ENCODE results near the gene MAML2. TPM values are rescaled to one million over a fixed set of nuclear protein-coding genes. Genes with fewer than 3 reads are reported as not detected.

The MAML2 gene
- total RNA-seq, 5 donors from 2014 or later (not counting 1 experiment from before 2014, with no cell fraction given), result 30.4 to 66.7 (median 35.1) TPM

DNA sequence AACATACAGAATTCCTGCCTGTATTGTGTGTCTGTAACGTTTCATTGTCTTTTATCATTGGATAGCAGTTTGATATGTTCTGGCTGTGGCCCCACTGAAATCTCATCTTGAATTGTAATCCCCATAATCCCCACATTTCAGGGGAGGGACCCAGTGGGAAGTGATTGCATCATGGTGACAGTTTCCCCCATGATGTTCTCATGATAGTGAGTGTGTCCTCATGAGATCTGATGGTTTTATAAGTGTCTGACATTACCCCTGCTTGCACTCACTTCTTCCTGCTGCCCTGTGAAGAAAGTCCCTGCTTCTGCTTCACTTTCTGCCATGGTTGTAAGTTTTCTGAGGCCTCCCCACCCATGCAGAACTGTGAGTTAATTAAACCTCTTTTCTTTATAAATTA lies 399.4 kb downstream of the MAML2 start:
- Histone ChIP-seq H3K27me3 (replicated peaks in 1 of 2; ENCODE audit: control insufficient read depth in 2 of 2, extremely low read depth in 1 of 2, insufficient read depth in 2 of 2, low read length in 1 of 2) (peaks cover 0 to under 1% of the 10 kb centered on the region in 2 experiments), H3K9me3 (no peaks in the 10 kb centered on the region), H3K27ac (ENCODE audit: low read length) (no peak overlapping the region), H3K4me3 (ENCODE audit: control insufficient read depth in 1 of 2, extremely low read depth in 1 of 2, low read length in 1 of 2) (no peak overlapping the region), H3K36me3 (ENCODE audit: control insufficient read depth in 2 of 2, extremely low read depth in 1 of 2, insufficient read depth in 1 of 2, low read length in 1 of 2) (no peaks in the 10 kb centered on the region), H3K4me1 (ENCODE audit: control insufficient read depth in 1 of 2, extremely low read depth in 1 of 2, insufficient read depth in 2 of 2, low read length in 2 of 2) (no peaks in the 10 kb centered on the region)
- H3K36me3 Mint-ChIP-seq, result peaks cover 3% of the 10 kb centered on the region
- no peak for ATAC-seq (replicated peaks in 1 of 4)
- ChIA-PET CTCF (no interaction called here), POLR2A (no interaction called here)
- no peak for DNase-seq
- H3K27ac Mint-ChIP-seq, result no peak overlapping the region
- peaks cover 7 to 20% (median 8%) of the 10 kb centered on the region in 3 donors for H3K9me3 Mint-ChIP-seq
- no peak overlapping the region for H3K4me3 Mint-ChIP-seq
- WGBS (ENCODE audit: insufficient coverage), result no CpG with 5 or more reads among the region's 1 CpG
- no peaks in the 10 kb centered on the region for H3K27me3 Mint-ChIP-seq
- H3K4me1 Mint-ChIP-seq, result no peaks in the 10 kb centered on the region

DNA sequence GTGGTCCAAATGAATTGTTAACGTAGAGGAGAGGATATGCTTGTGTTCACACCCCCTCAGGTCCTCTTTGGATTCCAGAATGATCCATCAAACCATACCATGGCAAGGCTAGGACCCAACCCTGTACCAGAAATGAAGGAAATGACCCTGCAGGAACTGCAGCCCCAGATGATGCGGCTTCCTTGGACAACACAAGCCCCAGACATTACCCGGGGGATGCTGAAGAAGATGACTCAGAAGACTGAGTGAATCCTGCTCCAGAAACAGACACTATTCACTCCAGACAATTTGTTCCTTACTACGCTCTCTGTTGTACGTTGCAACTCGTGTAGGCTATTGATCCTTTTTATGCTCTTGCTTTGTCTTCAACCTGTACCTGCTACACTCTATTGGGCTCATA lies 403.9 kb downstream of the MAML2 start:
- no peaks in the 10 kb centered on the region for H3K9me3 ChIP-seq
- no peaks in the 10 kb centered on the region for H3K4me1 ChIP-seq (ENCODE audit: control insufficient read depth in 1 of 2, extremely low read depth in 1 of 2, insufficient read depth in 2 of 2, low read length in 2 of 2)
- H3K36me3 ChIP-seq (ENCODE audit: control insufficient read depth in 2 of 2, extremely low read depth in 1 of 2, insufficient read depth in 1 of 2, low read length in 1 of 2), result no peaks in the 10 kb centered on the region
- no peak overlapping the region for H3K4me3 ChIP-seq (ENCODE audit: control insufficient read depth in 1 of 2, extremely low read depth in 1 of 2, low read length in 1 of 2)
- H3K27me3 Mint-ChIP-seq, result no peaks in the 10 kb centered on the region
- ChIA-PET CTCF (no interaction called here), POLR2A (no interaction called here)
- H3K4me3 Mint-ChIP-seq, result no peak overlapping the region
- ATAC-seq (replicated peaks in 1 of 4) (no peak), DNase-seq (no peak)
- no peak overlapping the region for H3K27ac ChIP-seq (ENCODE audit: low read length)
- peaks cover 3 to 9% (median 4%) of the 10 kb centered on the region in 3 donors for H3K9me3 Mint-ChIP-seq
- no peaks in the 10 kb centered on the region for H3K36me3 Mint-ChIP-seq
- H3K27ac Mint-ChIP-seq, result no peak overlapping the region
- 85% methylated on average over 5 of the region's 6 CpGs for WGBS (ENCODE audit: insufficient coverage)
- H3K27me3 ChIP-seq (replicated peaks in 1 of 2; ENCODE audit: control insufficient read depth in 2 of 2, extremely low read depth in 1 of 2, insufficient read depth in 2 of 2, low read length in 1 of 2), result no peaks in the 10 kb centered on the region
- no peaks in the 10 kb centered on the region for H3K4me1 Mint-ChIP-seq

DNA sequence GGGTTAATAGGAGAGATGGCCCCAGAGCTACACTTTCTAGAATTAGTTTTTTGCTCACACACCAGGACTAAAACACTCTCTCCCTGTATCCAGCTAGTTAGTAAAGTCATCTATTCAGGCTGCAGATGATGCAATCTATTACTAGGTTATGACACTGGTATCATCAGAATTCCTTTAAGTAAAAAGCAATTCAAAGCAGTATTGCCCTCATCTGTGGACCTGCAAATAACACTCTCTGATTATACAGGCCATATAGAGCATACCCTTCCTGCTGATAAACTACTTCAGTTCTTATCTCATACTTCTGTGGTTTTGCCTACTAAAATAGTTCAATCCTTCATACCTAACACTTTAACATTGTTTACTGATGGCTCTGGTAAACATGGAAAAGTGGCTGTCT lies 405.6 kb downstream of the MAML2 start:
- H3K9me3 Mint-ChIP-seq, result peaks cover 0 to 8% (median 4%) of the 10 kb centered on the region in 3 donors

DNA sequence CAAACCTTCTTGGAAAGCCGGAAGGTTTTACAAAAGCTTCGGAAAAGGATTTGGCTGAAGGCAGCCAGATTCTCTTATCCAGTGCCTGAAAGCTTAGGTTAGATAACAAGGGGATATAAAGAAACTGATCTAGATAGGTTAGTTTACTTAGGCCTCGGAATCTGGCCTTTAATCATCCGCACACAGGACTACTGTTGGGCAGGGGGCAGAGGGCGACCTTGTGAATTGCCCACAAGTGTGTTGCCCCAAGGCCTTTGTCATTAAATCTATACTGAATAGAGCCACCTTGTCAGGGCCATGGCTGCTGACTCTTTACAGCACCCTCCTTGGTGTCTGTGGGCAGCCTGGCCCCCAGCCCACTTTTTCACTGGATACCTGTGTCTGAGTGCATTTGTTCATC lies 409.4 kb downstream of the MAML2 start:
- Histone ChIP-seq H3K27me3 (replicated peaks in 1 of 2; ENCODE audit: control insufficient read depth in 2 of 2, extremely low read depth in 1 of 2, insufficient read depth in 2 of 2, low read length in 1 of 2) (peaks cover 0 to 3% of the 10 kb centered on the region in 2 experiments), H3K9me3 (peaks cover 2% of the 10 kb centered on the region), H3K4me3 (ENCODE audit: control insufficient read depth in 1 of 2, extremely low read depth in 1 of 2, low read length in 1 of 2) (no peak overlapping the region), H3K4me1 (ENCODE audit: control insufficient read depth in 1 of 2, extremely low read depth in 1 of 2, insufficient read depth in 2 of 2, low read length in 2 of 2) (no peaks in the 10 kb centered on the region), H3K27ac (ENCODE audit: low read length) (no peak overlapping the region), H3K36me3 (ENCODE audit: control insufficient read depth in 2 of 2, extremely low read depth in 1 of 2, insufficient read depth in 1 of 2, low read length in 1 of 2) (no peaks in the 10 kb centered on the region)
- CTCF ChIA-PET, result no interaction called here
- WGBS (ENCODE audit: insufficient coverage), result 95% methylated on average over 4 of the region's 5 CpGs
- Mint-ChIP-seq H3K36me3 (peaks cover 2% of the 10 kb centered on the region), H3K4me1 (no peaks in the 10 kb centered on the region), H3K9me3 (peaks cover 11 to 23% (median 12%) of the 10 kb centered on the region in 3 donors), H3K27ac (no peak overlapping the region), H3K4me3 (no peak overlapping the region), H3K27me3 (peaks cover 0 to under 1% of the 10 kb centered on the region in 2 donors)
- ATAC-seq (replicated peaks in 1 of 4), result no peak
- POLR2A ChIA-PET, result no interaction called here
- no peak for DNase-seq

More for the DNA sequence above, 405.6 kb downstream of the MAML2 start:
- Mint-ChIP-seq H3K27ac (no peak overlapping the region), H3K4me3 (no peak overlapping the region), H3K36me3 (no peaks in the 10 kb centered on the region), H3K4me1 (no peaks in the 10 kb centered on the region), H3K27me3 (no peaks in the 10 kb centered on the region)
- H3K36me3 ChIP-seq (ENCODE audit: control insufficient read depth in 2 of 2, extremely low read depth in 1 of 2, insufficient read depth in 1 of 2, low read length in 1 of 2), result no peaks in the 10 kb centered on the region
- ChIA-PET CTCF (no interaction called here), POLR2A (no interaction called here)
- H3K4me3 ChIP-seq (ENCODE audit: control insufficient read depth in 1 of 2, extremely low read depth in 1 of 2, low read length in 1 of 2), result no peak overlapping the region
- H3K4me1 ChIP-seq (ENCODE audit: control insufficient read depth in 1 of 2, extremely low read depth in 1 of 2, insufficient read depth in 2 of 2, low read length in 2 of 2), result no peaks in the 10 kb centered on the region
- ATAC-seq (replicated peaks in 1 of 4) (no peak), DNase-seq (no peak)
- no peak overlapping the region for H3K27ac ChIP-seq (ENCODE audit: low read length)
- H3K27me3 ChIP-seq (replicated peaks in 1 of 2; ENCODE audit: control insufficient read depth in 2 of 2, extremely low read depth in 1 of 2, insufficient read depth in 2 of 2, low read length in 1 of 2), result no peaks in the 10 kb centered on the region
- H3K9me3 ChIP-seq, result no peaks in the 10 kb centered on the region

DNA sequence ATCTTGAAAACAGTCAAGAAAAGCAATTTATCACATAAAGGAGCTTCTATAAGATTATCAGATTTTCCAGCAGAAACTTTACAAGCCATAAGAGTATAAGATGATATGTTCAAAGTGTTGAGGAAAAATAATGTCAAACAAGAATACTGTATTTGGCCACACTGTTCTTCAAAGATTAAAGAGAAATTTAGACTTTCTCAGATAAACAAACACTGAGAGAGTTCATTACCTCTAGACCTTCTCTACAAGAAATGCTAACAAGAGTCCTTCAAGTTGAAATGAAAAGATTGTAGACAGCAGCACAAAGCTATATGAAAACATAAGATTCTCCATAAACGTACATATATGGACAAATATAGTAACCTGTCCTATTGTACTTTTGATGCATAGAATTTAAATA lies 411.1 kb downstream of the MAML2 start:
- ChIA-PET POLR2A (no interaction called here), CTCF (no interaction called here)
- H3K9me3 ChIP-seq, result peaks cover 2% of the 10 kb centered on the region
- no CpG with 5 or more reads among the region's 1 CpG for WGBS (ENCODE audit: insufficient coverage)
- H3K27ac Mint-ChIP-seq, result no peak overlapping the region
- DNase-seq, result no peak
- no peak overlapping the region for H3K4me3 ChIP-seq (ENCODE audit: control insufficient read depth in 1 of 2, extremely low read depth in 1 of 2, low read length in 1 of 2)
- H3K36me3 ChIP-seq (ENCODE audit: control insufficient read depth in 2 of 2, extremely low read depth in 1 of 2, insufficient read depth in 1 of 2, low read length in 1 of 2), result no peaks in the 10 kb centered on the region
- H3K4me1 Mint-ChIP-seq, result no peaks in the 10 kb centered on the region
- ATAC-seq (replicated peaks in 1 of 4), result no peak
- no peak overlapping the region for H3K27ac ChIP-seq (ENCODE audit: low read length)
- H3K9me3 Mint-ChIP-seq, result peaks cover 6 to 19% (median 12%) of the 10 kb centered on the region in 3 donors
- H3K4me1 ChIP-seq (ENCODE audit: control insufficient read depth in 1 of 2, extremely low read depth in 1 of 2, insufficient read depth in 2 of 2, low read length in 2 of 2), result no peaks in the 10 kb centered on the region
- peaks cover 2% of the 10 kb centered on the region for H3K36me3 Mint-ChIP-seq
- H3K27me3 ChIP-seq (replicated peaks in 1 of 2; ENCODE audit: control insufficient read depth in 2 of 2, extremely low read depth in 1 of 2, insufficient read depth in 2 of 2, low read length in 1 of 2), result peaks cover 0 to 7% of the 10 kb centered on the region in 2 experiments
- no peak overlapping the region for H3K4me3 Mint-ChIP-seq
- peaks cover 1 to 4% of the 10 kb centered on the region in 2 donors for H3K27me3 Mint-ChIP-seq

DNA sequence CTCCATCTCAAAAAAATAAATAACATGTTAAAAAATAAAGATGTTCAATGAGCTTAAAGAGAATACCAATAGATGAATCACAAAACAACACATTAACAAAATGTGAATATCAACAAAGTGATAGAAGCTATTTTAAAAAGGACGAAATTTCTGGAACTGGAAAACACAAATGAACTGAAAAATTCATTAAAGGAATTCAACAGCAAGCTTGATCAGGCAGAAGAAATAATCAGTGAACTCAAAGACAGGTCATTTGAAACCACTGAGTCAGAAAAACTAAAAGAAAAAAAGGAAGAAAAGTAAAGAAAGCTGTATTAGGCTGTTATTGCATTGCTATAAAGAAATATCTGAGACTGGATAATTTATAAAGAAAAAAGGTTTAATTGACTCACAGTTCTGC lies 412.0 kb downstream of the MAML2 start:
- DNase-seq (no peak), ATAC-seq (replicated peaks in 1 of 4) (no peak)
- ChIA-PET CTCF (no interaction called here), POLR2A (no interaction called here)
- Mint-ChIP-seq H3K9me3 (peaks cover 6 to 18% (median 12%) of the 10 kb centered on the region in 3 donors), H3K36me3 (peaks cover 2% of the 10 kb centered on the region), H3K27me3 (peaks cover 4 to 9% of the 10 kb centered on the region in 2 donors), H3K27ac (peak overlapping the region in 1 of 2 donors; percentile 28), H3K4me1 (no peaks in the 10 kb centered on the region), H3K4me3 (no peak overlapping the region)
- H3K27me3 ChIP-seq (replicated peaks in 1 of 2; ENCODE audit: control insufficient read depth in 2 of 2, extremely low read depth in 1 of 2, insufficient read depth in 2 of 2, low read length in 1 of 2), result peaks cover 0 to 7% of the 10 kb centered on the region in 2 experiments
- H3K36me3 ChIP-seq (ENCODE audit: control insufficient read depth in 2 of 2, extremely low read depth in 1 of 2, insufficient read depth in 1 of 2, low read length in 1 of 2), result no peaks in the 10 kb centered on the region
- H3K4me3 ChIP-seq (ENCODE audit: control insufficient read depth in 1 of 2, extremely low read depth in 1 of 2, low read length in 1 of 2), result no peak overlapping the region
- peaks cover 2% of the 10 kb centered on the region for H3K9me3 ChIP-seq
- 80% methylated on average over 1 of the region's 1 CpG for WGBS (ENCODE audit: insufficient coverage)
- H3K4me1 ChIP-seq (ENCODE audit: control insufficient read depth in 1 of 2, extremely low read depth in 1 of 2, insufficient read depth in 2 of 2, low read length in 2 of 2), result no peaks in the 10 kb centered on the region
- no peak overlapping the region for H3K27ac ChIP-seq (ENCODE audit: low read length)

DNA sequence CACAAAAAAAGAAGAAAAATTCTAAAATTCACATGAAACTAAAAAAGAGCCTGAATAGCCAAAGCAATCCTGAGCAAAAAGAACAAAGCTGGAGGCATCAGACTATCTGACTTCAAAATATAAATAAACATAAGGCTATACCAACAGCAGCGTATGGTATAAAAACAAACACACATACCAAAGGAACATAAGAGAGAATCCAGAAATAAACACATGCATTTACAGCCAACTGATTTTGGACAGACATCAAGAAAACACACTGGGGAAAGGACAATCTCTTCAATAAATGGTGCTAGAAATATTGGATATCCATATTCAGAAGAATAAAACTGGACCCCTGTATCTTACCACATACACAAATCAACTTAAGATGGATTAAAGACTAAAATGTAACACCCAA lies 416.3 kb downstream of the MAML2 start:
- H3K36me3 Mint-ChIP-seq, result peaks cover 2% of the 10 kb centered on the region
- POLR2A ChIA-PET, result no interaction called here
- WGBS (ENCODE audit: insufficient coverage), result no CpG with 5 or more reads among the region's 1 CpG

More for the DNA sequence above, 416.3 kb downstream of the MAML2 start:
- no peaks in the 10 kb centered on the region for H3K36me3 ChIP-seq (ENCODE audit: control insufficient read depth in 2 of 2, extremely low read depth in 1 of 2, insufficient read depth in 1 of 2, low read length in 1 of 2)
- no peak overlapping the region for H3K4me3 Mint-ChIP-seq
- H3K4me1 Mint-ChIP-seq, result peaks cover 25 to 31% (median 28%) of the 10 kb centered on the region in 3 donors
- DNase-seq (no peak), ATAC-seq (replicated peaks in 1 of 4) (no peak)
- H3K27me3 Mint-ChIP-seq, result peaks cover 4 to 9% of the 10 kb centered on the region in 2 donors
- H3K27me3 ChIP-seq (replicated peaks in 1 of 2; ENCODE audit: control insufficient read depth in 2 of 2, extremely low read depth in 1 of 2, insufficient read depth in 2 of 2, low read length in 1 of 2), result peaks cover 0 to 7% of the 10 kb centered on the region in 2 experiments
- no peak overlapping the region for H3K4me3 ChIP-seq (ENCODE audit: control insufficient read depth in 1 of 2, extremely low read depth in 1 of 2, low read length in 1 of 2)
- no peak overlapping the region for H3K27ac ChIP-seq (ENCODE audit: low read length)
- no peaks in the 10 kb centered on the region for H3K9me3 ChIP-seq
- H3K4me1 ChIP-seq (ENCODE audit: control insufficient read depth in 1 of 2, extremely low read depth in 1 of 2, insufficient read depth in 2 of 2, low read length in 2 of 2), result peaks cover 0 to 2% of the 10 kb centered on the region in 2 experiments
- H3K9me3 Mint-ChIP-seq, result peaks cover 6 to 13% (median 8%) of the 10 kb centered on the region in 3 donors
- CTCF ChIA-PET, result no interaction called here
- no peak overlapping the region for H3K27ac Mint-ChIP-seq
